Neural progenitor cell (in vitro differentiated cells): ENCODE data around the gene ATP8B3. TPM values are rescaled to one million over a fixed set of nuclear protein-coding genes. Genes with fewer than 3 reads are reported as not detected.
A peak's percentile ranks its signal among the peaks of the same experiment; 100 is the strongest.

Experiments used
- DNase-seq: peaks from one replicate; pipeline ENCODE4 v3.0.0-alpha.2; 2016; ENCODE audit warnings: low spot score
- H2AFZ ChIP-seq: fragments of 200-600 bp; sonication (generic); replicated peaks from 2 replicates; pipeline ENCODE4 v1.6.1; 2016; ENCODE audit warnings: antibody characterized with exemption
- H3F3A ChIP-seq: fragments of 200-600 bp; sonication (generic); 2 replicates; pipeline ENCODE4 v1.6.1; 2016; ENCODE audit warnings: antibody characterized with exemption, low read depth
- H3K27ac ChIP-seq: fragments of 200-600 bp; sonication (generic); 2 replicates; pipeline ENCODE4 v1.5.1; 2016; ENCODE audit warnings: mild to moderate bottlenecking
- H3K27me3 ChIP-seq: fragments of 200-600 bp; sonication (generic); 2 replicates; pipeline ENCODE4 v1.6.1; 2016; ENCODE audit warnings: mild to moderate bottlenecking, moderate library complexity
- H3K36me3 ChIP-seq: fragments of 200-600 bp; sonication (generic); 2 replicates; pipeline ENCODE4 v1.5.1; 2016
- H3K4me1 ChIP-seq: fragments of 200-600 bp; sonication (generic); 2 replicates; pipeline ENCODE4 v1.6.1; 2016; ENCODE audit warnings: mixed run types
- H3K4me2 ChIP-seq: fragments of 200-600 bp; sonication (generic); 2 replicates; pipeline ENCODE4 v1.6.1; 2016
- H3K4me3 ChIP-seq: fragments of 200-600 bp; sonication (generic); 2 replicates; pipeline ENCODE4 v1.5.1; 2016
- H3K79me2 ChIP-seq: fragments of 200-600 bp; sonication (generic); 2 replicates; pipeline ENCODE4 v1.6.1; 2016; ENCODE audit warnings: low read depth
- H3K9ac ChIP-seq: fragments of 200-600 bp; sonication (generic); 2 replicates; pipeline ENCODE4 v1.6.1; 2016
- H3K9me3 ChIP-seq: fragments of 200-600 bp; sonication (generic); 2 replicates; pipeline ENCODE4 v1.5.1; 2016; ENCODE audit warnings: low read depth
- H4K20me1 ChIP-seq: fragments of 200-600 bp; sonication (generic); 2 replicates; pipeline ENCODE4 v1.6.1; 2016; ENCODE audit warnings: low read depth
- H3K27ac Mint-ChIP-seq: 3 replicates; pipeline ENCODE4 v1.8.0; 2021; ENCODE audit warnings: mixed read lengths
- H3K27me3 Mint-ChIP-seq: 2 replicates; pipeline ENCODE4 v1.8.0; 2022; ENCODE audit warnings: low read depth, mild to moderate bottlenecking, inconsistent platforms, moderate library complexity, mixed read lengths; ENCODE audit not compliant: insufficient read depth
- H3K36me3 Mint-ChIP-seq: 3 replicates; pipeline ENCODE4 v1.8.0; 2021; ENCODE audit warnings: mixed read lengths
- H3K4me1 Mint-ChIP-seq: 3 replicates; pipeline ENCODE4 v1.8.0; 2021; ENCODE audit warnings: mixed read lengths
- H3K4me3 Mint-ChIP-seq: 3 replicates; pipeline ENCODE4 v1.8.0; 2021; ENCODE audit warnings: mild to moderate bottlenecking, moderate library complexity, mixed read lengths
- H3K9me3 Mint-ChIP-seq: 3 replicates; pipeline ENCODE4 v1.8.0; 2020; ENCODE audit warnings: mixed read lengths
- CTCF ChIP-seq: fragments of 200-600 bp; sonication (generic); IDR thresholded peaks from 2 replicates; pipeline ENCODE4 v1.5.1; 2017; ENCODE audit warnings: antibody characterized with exemption, mild to moderate bottlenecking
- EZH2 ChIP-seq: fragments of 200-600 bp; sonication (generic); IDR thresholded peaks from 2 replicates; pipeline ENCODE4 v1.6.1; 2017; ENCODE audit warnings: antibody characterized with exemption, mild to moderate bottlenecking, moderate library complexity
- EZH2phosphoT487 ChIP-seq: fragments of 200-600 bp; sonication (generic); IDR thresholded peaks from 2 replicates; pipeline ENCODE4 v1.6.1; 2017; ENCODE audit warnings: antibody characterized with exemption
- total RNA-seq: library from RNA; depleted of rRNA; stranded (reverse); fragments of >200 nt; gene quantifications from 2 replicates; pipeline ENCODE4 v1.2.3, GENCODE V29; 2015; ENCODE audit warnings: low replicate concordance

ATP8B3 gene
- total RNA-seq, 1 donor from 2014 or later, result 0.06 TPM

DNA sequence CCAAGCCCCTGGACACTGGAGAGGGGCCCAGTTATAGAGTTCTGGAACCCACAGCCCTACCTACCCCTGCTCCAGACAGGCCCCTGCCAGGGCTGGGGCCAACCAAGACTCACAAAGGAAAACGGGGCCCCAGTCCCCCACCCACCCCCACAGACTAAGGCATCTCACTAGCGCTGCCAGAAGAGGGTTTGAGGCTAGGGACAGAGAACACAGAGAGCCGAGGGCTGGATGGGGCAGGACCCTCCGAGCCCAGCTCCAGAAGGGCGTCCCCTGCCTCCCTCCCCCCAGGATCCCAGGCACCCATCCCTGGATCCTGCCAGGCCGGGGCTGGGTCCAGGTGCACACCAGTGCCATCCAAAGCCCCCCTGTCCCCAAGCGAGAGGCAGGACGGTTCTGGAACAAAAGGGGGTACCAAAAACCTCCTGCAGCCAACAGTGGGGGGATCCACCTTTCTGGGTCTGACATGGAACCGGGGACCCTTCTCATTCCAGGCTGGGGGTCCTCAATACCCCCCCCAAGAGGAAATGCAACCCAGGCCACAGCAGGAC lies 40.6 kb upstream of the ATP8B3 start:
- no peak overlapping the region for H3K4me3 ChIP-seq
- H3F3A ChIP-seq, result peaks cover 39% of the 10 kb centered on the region
- H3K9ac ChIP-seq, result no peak overlapping the region
- TF ChIP-seq EZH2phosphoT487, result no peak
- TF ChIP-seq EZH2, result no peak
- TF ChIP-seq CTCF, result no peak
- H3K4me1 ChIP-seq, result peaks cover 38% of the 10 kb centered on the region
- no peak overlapping the region for H3K27ac ChIP-seq
- no peak overlapping the region for H3K4me3 Mint-ChIP-seq
- no peak overlapping the region for H3K27ac Mint-ChIP-seq
- H3K9me3 Mint-ChIP-seq, result no peaks in the 10 kb centered on the region
- DNase-seq, result no peak
- H3K79me2 ChIP-seq, result peaks cover 39% of the 10 kb centered on the region
- no peak overlapping the region for H2AFZ ChIP-seq
- no peak overlapping the region for H3K4me2 ChIP-seq
- no peaks in the 10 kb centered on the region for H3K9me3 ChIP-seq
- no peaks in the 10 kb centered on the region for H3K36me3 Mint-ChIP-seq
- H3K27me3 ChIP-seq, result peaks cover 12% of the 10 kb centered on the region
- peaks cover 60% of the 10 kb centered on the region for H4K20me1 ChIP-seq
- H3K36me3 ChIP-seq, result no peaks in the 10 kb centered on the region
- peaks cover 3% of the 10 kb centered on the region for H3K27me3 Mint-ChIP-seq
- H3K4me1 Mint-ChIP-seq, result peaks cover 22% of the 10 kb centered on the region

- Histone ChIP-seq H2AFZ (no peak overlapping the region), H3K27me3 (peaks cover 5% of the 10 kb centered on the region), H3F3A (peaks cover 42% of the 10 kb centered on the region), H3K9me3 (no peaks in the 10 kb centered on the region), H3K4me1 (peaks cover 36% of the 10 kb centered on the region), H3K36me3 (no peaks in the 10 kb centered on the region), H3K4me2 (no peak overlapping the region), H3K9ac (no peak overlapping the region), H4K20me1 (peaks cover 60% of the 10 kb centered on the region), H3K27ac (no peak overlapping the region), H3K79me2 (peaks cover 39% of the 10 kb centered on the region), H3K4me3 (no peak overlapping the region)
- Mint-ChIP-seq H3K27me3 (peaks cover 3% of the 10 kb centered on the region), H3K4me1 (peaks cover 27% of the 10 kb centered on the region), H3K9me3 (no peaks in the 10 kb centered on the region), H3K27ac (no peak overlapping the region), H3K4me3 (no peak overlapping the region), H3K36me3 (no peaks in the 10 kb centered on the region)
- TF ChIP-seq CTCF (no peak), EZH2phosphoT487 (no peak), EZH2 (no peak)
- no peak for DNase-seq
Observed at GRCh38 chr19:1851654-1852580, 39.8 kb upstream of the ATP8B3 start.

- peaks cover 2% of the 10 kb centered on the region for H3K27me3 Mint-ChIP-seq
- H3K9me3 ChIP-seq, result no peaks in the 10 kb centered on the region
- no peaks in the 10 kb centered on the region for H3K27me3 ChIP-seq
- H2AFZ ChIP-seq, result no peak overlapping the region
- no peaks in the 10 kb centered on the region for H3K9me3 Mint-ChIP-seq
- H3K4me1 Mint-ChIP-seq, result peaks cover 31% of the 10 kb centered on the region
- peaks cover 31% of the 10 kb centered on the region for H3K4me1 ChIP-seq
- no peaks in the 10 kb centered on the region for H3K36me3 ChIP-seq
- peaks cover 39% of the 10 kb centered on the region for H3K79me2 ChIP-seq
- no peak overlapping the region for H3K4me2 ChIP-seq
- H4K20me1 ChIP-seq, result peaks cover 61% of the 10 kb centered on the region
- no peak overlapping the region for H3K27ac ChIP-seq
- H3K27ac Mint-ChIP-seq, result peak overlapping the region; percentile 79
- no peak overlapping the region for H3K9ac ChIP-seq
- no peak for DNase-seq
- no peaks in the 10 kb centered on the region for H3K36me3 Mint-ChIP-seq
- H3K4me3 ChIP-seq, result no peak overlapping the region
- H3K4me3 Mint-ChIP-seq, result peak overlapping the region; percentile 21
- peaks cover 36% of the 10 kb centered on the region for H3F3A ChIP-seq
- no peak for TF ChIP-seq CTCF
- TF ChIP-seq EZH2, result no peak
- TF ChIP-seq EZH2phosphoT487, result no peak
Observed at GRCh38 chr19:1850809-1851653, 39.0 kb upstream of the ATP8B3 start.
